Neural progenitor cell (in vitro differentiated cells): ENCODE data around the gene HOXB4.

Experiments
- CTCF ChIP-seq: fragments of 200-600 bp; sonication (generic); IDR thresholded peaks from 2 replicates; pipeline ENCODE4 v1.5.1; 2017; ENCODE audit warnings: antibody characterized with exemption, mild to moderate bottlenecking
- EZH2 ChIP-seq: fragments of 200-600 bp; sonication (generic); IDR thresholded peaks from 2 replicates; pipeline ENCODE4 v1.6.1; 2017; ENCODE audit warnings: antibody characterized with exemption, mild to moderate bottlenecking, moderate library complexity

GRCh38 chr17:48555258-48556228, 22.6 kb downstream of the HOXB4 start:
- TF ChIP-seq EZH2 (peak; percentile 84), CTCF (no peak)
